NB4 (cell line): ENCODE data around the gene CELF4.

Experiments used
- DNase-seq: peaks from one replicate; pipeline ENCODE4 v3.0.0; 2010; ENCODE audit warnings: low read depth
- H3K4me3 ChIP-seq: one replicate; pipeline ENCODE4 v1.5.1; 2011; ENCODE audit warnings: mild to moderate bottlenecking, low read depth, low read length, moderate library complexity
- CTCF ChIP-seq: IDR thresholded peaks from one replicate; pipeline ENCODE4 v1.5.1; 2012; ENCODE audit warnings: low read depth, low read length
- MYC ChIP-seq: IDR thresholded peaks from 2 replicates; pipeline ENCODE4 v1.6.1; 2011; ENCODE audit warnings: low read depth, low read length
- POLR2A ChIP-seq: IDR thresholded peaks from 2 replicates; pipeline ENCODE4 v1.6.1; 2011; ENCODE audit warnings: mild to moderate bottlenecking; ENCODE audit not compliant: insufficient read length; ENCODE audit errors: extremely low read depth
- TF ChIP-seq, protein P1 (sequence below): IDR thresholded peaks from 2 replicates; pipeline ENCODE4 v1.6.1; 2011; ENCODE audit warnings: low read depth, low read length

Gene CELF4

DNA sequence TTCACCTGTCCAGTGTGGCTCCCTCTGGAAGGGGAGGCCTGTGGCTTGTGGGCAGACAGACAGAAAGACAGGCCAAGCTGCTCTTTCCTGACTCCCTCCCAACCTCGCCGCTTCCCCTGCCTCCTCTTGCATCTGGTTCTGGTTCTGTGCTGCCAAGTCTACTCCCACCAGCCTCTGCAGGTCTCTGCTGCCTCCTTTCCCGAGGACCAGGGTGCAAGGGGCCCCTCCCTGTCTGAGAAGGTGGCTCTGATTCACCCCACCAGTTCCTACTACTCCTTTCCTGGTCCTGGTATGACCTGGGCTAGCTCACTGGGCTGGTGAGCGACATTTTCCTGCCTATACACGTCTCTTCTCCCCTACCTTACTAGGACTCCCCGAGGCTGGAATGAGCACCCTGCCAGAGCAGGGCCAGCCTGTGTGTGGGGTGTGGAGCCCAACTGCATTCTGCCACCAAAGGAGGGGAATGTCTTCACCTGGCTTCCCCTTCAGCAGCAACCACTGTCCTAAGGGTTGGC, 238.5 kb downstream of the CELF4 start:
- H3K4me3 ChIP-seq, result no peak overlapping the region
- no peak for TF ChIP-seq CTCF
- TF ChIP-seq MYC, result no peak
- no peak for TF ChIP-seq POLR2A
- TF ChIP-seq, protein P1, sequence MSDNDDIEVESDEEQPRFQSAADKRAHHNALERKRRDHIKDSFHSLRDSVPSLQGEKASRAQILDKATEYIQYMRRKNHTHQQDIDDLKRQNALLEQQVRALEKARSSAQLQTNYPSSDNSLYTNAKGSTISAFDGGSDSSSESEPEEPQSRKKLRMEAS, result no peak
- DNase-seq, result no peak

- H3K4me3 ChIP-seq, result no peak overlapping the region
- DNase-seq, result peak; percentile 38
- no peak for TF ChIP-seq POLR2A
- TF ChIP-seq MYC, result no peak
- TF ChIP-seq, protein P1, result no peak
- peak; percentile 75 for TF ChIP-seq CTCF
Observed at GRCh38 chr18:37322492-37323035, 243.0 kb downstream of the CELF4 start.

DNA sequence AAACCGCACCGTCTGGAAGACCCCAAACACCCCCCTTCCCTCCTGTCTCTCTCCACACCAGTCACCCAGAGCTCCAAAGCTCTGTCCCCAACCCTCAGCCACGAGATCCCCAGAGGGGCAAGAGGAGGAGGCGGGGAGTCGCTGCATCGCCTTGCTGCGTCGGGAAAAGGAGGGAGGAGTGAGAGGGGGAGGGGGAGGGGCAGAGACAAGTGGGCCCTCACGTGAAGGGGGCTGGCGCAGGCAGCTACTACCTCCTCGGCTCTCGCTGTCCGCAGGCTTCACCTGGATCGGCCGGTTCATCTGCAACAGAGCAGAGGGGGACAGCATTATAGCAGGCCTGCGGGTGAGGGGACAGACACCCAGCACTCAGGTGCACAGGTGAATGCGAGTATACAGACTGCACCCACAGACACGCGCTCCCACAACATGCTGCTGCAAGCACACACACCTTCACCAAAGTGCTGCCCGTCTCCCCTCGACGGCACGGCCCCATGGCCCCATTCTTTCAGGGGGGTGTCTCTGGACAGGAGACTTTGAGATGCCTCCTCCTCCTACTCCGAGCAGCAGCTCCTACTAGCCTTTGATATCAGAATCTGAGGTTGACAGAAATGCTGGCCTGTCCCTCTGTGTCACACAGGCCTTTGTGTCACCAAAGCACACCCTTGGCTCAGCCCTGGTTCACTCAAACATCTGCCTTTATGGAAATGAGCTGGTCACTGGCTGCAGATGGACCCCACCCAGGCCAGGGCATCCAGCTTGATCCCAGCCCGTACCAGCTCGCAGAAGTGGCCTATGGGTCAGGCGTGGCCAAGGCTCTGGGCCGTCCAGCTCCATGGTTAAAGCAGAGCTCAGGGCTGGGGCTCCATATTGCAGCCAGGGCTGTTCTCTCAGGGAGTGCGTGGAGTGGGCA, 243.8 kb downstream of the CELF4 start:
- TF ChIP-seq CTCF (no peak), MYC (no peak), POLR2A (no peak)
- TF ChIP-seq, protein P1, result no peak
- H3K4me3 ChIP-seq, result no peak overlapping the region

GRCh38 chr18:37320317-37320716, 245.3 kb downstream of the CELF4 start:
- no peak for DNase-seq

More for the DNA sequence above, 243.8 kb downstream of the CELF4 start:
- no peak for DNase-seq

More at GRCh38 chr18:37320317-37320716, 245.3 kb downstream of the CELF4 start:
- TF ChIP-seq CTCF, result no peak
- no peak overlapping the region for H3K4me3 ChIP-seq
